HEK293T (cell line): ENCODE measurements around the gene FAM83D.

Source experiments
- CTCF ChIA-PET: fragments of 350-600 bp; formaldehyde crosslinking; extraction: SDS; loops from one replicate; lab custom pipeline; 2021; ENCODE audit warnings: antibody characterized with exemption, inconsistent platforms; lab: Yijun Ruan, JAX
- POLR2A ChIA-PET: fragments of 350-600 bp; formaldehyde crosslinking; extraction: SDS; loops from one replicate; lab custom pipeline; 2020; ENCODE audit warnings: antibody characterized with exemption, inconsistent platforms; lab: Yijun Ruan, JAX
- DNase-seq: peaks from one replicate; pipeline ENCODE4 v3.0.0; 2012; ENCODE audit warnings: mixed read lengths; ENCODE audit errors: extremely low spot score
- ARNT ChIP-seq: fragments of 450-650 bp; IDR thresholded peaks from 2 replicates; pipeline ENCODE4 v1.6.1; 2017; ENCODE audit warnings: mild to moderate bottlenecking
- BHLHE40 ChIP-seq: fragments of 450-650 bp; IDR thresholded peaks from 2 replicates; pipeline ENCODE4 v1.6.1; 2016; ENCODE audit warnings: mild to moderate bottlenecking, moderate library complexity, borderline replicate concordance
- CTBP1 ChIP-seq: fragments of 450-650 bp; IDR thresholded peaks from 2 replicates; pipeline ENCODE4 v1.6.1; 2016; ENCODE audit warnings: borderline replicate concordance
- ELF4 ChIP-seq: fragments of 450-650 bp; IDR thresholded peaks from 2 replicates; pipeline ENCODE4 v1.6.1; 2017; ENCODE audit warnings: antibody characterized with exemption
- FOXA1 ChIP-seq: fragments of 450-650 bp; IDR thresholded peaks from 2 replicates; pipeline ENCODE4 v1.6.1; 2016; ENCODE audit warnings: mild to moderate bottlenecking
- FOXK2 ChIP-seq: fragments of 450-650 bp; IDR thresholded peaks from 2 replicates; pipeline ENCODE4 v1.6.1; 2016; ENCODE audit warnings: mild to moderate bottlenecking
- FOXM1 ChIP-seq: fragments of 450-650 bp; IDR thresholded peaks from 2 replicates; pipeline ENCODE4 v1.6.1; 2017; ENCODE audit warnings: mild to moderate bottlenecking, borderline replicate concordance
- HDGF ChIP-seq: fragments of 450-650 bp; IDR thresholded peaks from 2 replicates; pipeline ENCODE4 v1.6.1; 2017; ENCODE audit warnings: antibody characterized with exemption, borderline replicate concordance
- L3MBTL2 ChIP-seq: fragments of 450-650 bp; conservative IDR thresholded peaks from 2 replicates; pipeline ENCODE4 v1.6.1; 2016; ENCODE audit warnings: mild to moderate bottlenecking
- LEF1 ChIP-seq: fragments of 450-650 bp; IDR thresholded peaks from 2 replicates; pipeline ENCODE4 v1.6.1; 2017; ENCODE audit warnings: mild to moderate bottlenecking, borderline replicate concordance
- NFRKB ChIP-seq: fragments of 450-650 bp; IDR thresholded peaks from 2 replicates; pipeline ENCODE4 v1.6.1; 2016; ENCODE audit warnings: mild to moderate bottlenecking, moderate library complexity
- SP1 ChIP-seq: fragments of 450-650 bp; IDR thresholded peaks from 2 replicates; pipeline ENCODE4 v1.6.1; 2017
- SUZ12 ChIP-seq: fragments of 450-650 bp; IDR thresholded peaks from 2 replicates; pipeline ENCODE4 v1.6.1; 2016; ENCODE audit warnings: mild to moderate bottlenecking
- TARDBP ChIP-seq: fragments of 450-650 bp; IDR thresholded peaks from 2 replicates; pipeline ENCODE4 v1.6.1; 2016
- ZNF384 ChIP-seq: fragments of 450-650 bp; IDR thresholded peaks from 2 replicates; pipeline ENCODE4 v1.6.1; 2016
- TF ChIP-seq, protein P1 (sequence below): fragments of 450-650 bp; IDR thresholded peaks from 2 replicates; pipeline ENCODE4 v1.6.1; 2016

The FAM83D gene, protein sequence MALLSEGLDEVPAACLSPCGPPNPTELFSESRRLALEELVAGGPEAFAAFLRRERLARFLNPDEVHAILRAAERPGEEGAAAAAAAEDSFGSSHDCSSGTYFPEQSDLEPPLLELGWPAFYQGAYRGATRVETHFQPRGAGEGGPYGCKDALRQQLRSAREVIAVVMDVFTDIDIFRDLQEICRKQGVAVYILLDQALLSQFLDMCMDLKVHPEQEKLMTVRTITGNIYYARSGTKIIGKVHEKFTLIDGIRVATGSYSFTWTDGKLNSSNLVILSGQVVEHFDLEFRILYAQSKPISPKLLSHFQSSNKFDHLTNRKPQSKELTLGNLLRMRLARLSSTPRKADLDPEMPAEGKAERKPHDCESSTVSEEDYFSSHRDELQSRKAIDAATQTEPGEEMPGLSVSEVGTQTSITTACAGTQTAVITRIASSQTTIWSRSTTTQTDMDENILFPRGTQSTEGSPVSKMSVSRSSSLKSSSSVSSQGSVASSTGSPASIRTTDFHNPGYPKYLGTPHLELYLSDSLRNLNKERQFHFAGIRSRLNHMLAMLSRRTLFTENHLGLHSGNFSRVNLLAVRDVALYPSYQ

DNA sequence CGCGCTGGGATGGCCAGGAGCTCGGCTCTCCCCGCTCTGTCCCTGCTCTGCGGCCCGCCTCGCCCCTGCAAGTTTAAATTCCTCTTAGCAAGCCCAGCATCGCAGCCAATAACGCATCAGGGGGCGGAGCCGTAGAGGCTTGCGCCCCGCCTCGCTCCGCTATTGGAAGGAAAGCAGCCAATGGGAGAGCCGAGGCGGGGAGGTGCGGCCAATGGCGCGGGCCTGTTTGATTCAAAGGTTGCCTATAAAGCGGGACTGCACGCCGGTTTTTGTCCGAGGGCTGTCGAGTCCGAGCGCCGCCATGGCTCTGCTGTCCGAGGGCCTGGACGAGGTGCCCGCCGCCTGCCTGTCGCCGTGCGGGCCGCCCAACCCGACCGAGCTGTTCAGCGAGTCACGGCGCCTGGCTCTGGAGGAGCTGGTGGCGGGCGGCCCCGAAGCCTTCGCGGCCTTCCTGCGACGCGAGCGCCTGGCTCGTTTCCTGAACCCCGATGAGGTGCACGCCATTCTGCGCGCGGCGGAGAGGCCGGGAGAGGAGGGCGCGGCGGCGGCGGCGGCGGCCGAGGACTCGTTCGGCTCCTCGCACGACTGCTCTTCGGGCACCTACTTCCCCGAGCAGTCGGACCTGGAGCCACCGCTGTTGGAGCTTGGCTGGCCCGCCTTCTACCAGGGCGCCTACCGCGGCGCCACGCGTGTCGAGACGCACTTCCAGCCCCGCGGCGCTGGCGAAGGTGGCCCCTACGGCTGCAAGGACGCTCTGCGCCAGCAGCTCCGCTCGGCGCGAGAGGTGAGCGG lies at the start of gene FAM83D:
TSS of gene FAM83D (plus strand) at position 276 of the 792 bp plus-strand sequence. CDS start at position 302, 26 bp downstream.
- ChIA-PET CTCF (no interaction called here), POLR2A (no interaction called here)
- peak; percentile 98 for DNase-seq
- peak; percentile 100 for TF ChIP-seq FOXM1
- no peak for TF ChIP-seq FOXK2
- TF ChIP-seq SUZ12: no peak
- TF ChIP-seq ELF4: peak; percentile 65
- TF ChIP-seq L3MBTL2: peak; percentile 74; the same call in 1 of the 2 replicates

DNA sequence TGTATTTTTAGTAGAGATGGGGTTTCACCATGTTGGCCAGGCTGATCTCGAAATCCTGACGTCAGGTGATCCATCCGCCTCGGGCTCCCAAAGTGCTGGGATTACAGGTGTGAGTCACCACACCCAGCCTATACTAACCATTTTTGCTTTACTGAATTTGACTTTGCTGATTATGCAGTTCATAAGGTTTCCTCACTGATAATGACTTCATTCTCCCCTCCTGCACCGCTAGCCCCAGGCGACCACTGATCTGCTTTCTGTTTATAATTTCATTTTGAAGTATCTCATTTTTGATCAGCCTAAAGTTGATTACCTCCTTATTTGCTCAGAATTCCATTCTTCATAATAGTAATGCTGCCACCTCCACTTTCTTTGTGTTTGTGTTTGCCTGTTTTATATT lies 48.7 kb upstream of the FAM83D start:
- ChIA-PET CTCF (no interaction called here), POLR2A (no interaction called here)
- no peak for TF ChIP-seq FOXK2
- DNase-seq: no peak

DNA sequence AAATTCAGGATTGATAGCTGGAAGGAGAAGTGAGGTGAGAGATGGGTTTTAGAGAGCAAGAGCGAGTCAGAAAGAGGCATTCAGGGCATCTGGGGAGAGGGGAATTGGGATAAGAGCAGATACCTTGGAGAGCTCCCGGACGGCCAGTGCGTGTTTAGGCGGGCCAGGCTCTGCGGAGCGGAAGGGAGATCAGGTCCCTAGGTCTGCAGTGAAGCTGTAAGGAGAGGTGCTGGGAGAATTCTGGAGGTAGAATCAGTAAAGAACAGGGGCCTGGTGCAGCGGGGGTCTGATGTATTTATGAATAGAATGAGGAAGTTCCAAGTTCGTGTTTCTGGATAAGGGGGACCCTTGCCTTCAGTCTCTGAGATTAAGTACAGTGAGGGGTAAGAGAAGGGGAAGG lies 47.4 kb upstream of the FAM83D start:
- CTCF ChIA-PET: no interaction called here
- POLR2A ChIA-PET: no interaction called here

DNA sequence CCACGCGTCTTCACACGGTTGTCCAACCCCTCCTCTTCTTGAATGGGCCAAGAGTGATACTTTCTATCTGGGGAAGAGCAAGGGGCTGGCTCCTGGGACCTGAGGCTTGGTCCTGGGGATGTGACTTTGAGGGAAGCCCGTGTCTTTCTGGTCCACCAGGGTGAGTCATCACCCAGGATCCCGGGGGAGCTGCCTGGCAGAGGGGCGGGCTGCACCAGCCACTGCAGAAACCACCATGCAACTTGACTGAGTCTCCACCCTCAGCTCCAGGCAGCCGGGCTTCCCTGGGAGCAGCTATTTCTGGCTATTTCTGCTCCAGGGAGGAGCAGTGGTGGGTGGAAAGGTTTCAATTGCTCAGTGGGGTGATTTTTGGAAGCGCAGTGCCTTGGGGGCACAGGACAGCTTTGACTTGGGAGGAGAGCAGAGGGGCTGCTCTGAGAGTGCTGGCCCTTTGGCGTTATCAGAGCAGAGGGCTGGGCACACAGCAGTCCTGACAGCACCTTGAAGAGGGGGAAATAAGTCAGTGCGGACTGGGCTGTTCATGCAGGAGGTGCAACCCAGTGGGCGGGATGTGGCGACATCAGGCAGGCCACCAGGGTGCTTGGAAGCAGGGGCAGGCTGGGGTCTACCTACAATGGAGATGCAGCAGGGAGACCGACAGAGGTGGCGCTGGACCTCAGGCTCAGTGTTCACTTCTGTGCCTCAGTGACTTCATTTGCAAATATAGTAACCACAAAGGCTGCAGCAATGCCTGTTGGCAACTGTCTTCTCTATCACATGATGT lies 45.1 kb upstream of the FAM83D start:
- TF ChIP-seq L3MBTL2 (no peak), FOXM1 (no peak), TARDBP (no peak), CTBP1 (no peak), FOXK2 (no peak), ELF4 (no peak), NFRKB (no peak), LEF1 (no peak), SUZ12 (no peak), FOXA1 (no peak), HDGF (no peak), ZNF384 (no peak), BHLHE40 (no peak), ARNT (no peak), SP1 (no peak)
- TF ChIP-seq, protein P1, sequence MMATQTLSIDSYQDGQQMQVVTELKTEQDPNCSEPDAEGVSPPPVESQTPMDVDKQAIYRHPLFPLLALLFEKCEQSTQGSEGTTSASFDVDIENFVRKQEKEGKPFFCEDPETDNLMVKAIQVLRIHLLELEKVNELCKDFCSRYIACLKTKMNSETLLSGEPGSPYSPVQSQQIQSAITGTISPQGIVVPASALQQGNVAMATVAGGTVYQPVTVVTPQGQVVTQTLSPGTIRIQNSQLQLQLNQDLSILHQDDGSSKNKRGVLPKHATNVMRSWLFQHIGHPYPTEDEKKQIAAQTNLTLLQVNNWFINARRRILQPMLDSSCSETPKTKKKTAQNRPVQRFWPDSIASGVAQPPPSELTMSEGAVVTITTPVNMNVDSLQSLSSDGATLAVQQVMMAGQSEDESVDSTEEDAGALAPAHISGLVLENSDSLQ: no peak
- no peak for DNase-seq
- ChIA-PET CTCF (interaction anchor here (0.6 to 1.6 kb wide), 2 partner anchors 8 to 12 kb away, joined by 3 to 4 read pairs; no protein-coding TSS in a partner anchor), POLR2A (no interaction called here)

More for the DNA sequence above, 47.4 kb upstream of the FAM83D start:
- TF ChIP-seq TARDBP (no peak), FOXK2 (no peak), BHLHE40 (no peak), SUZ12 (no peak), NFRKB (no peak), L3MBTL2 (no peak), ZNF384 (no peak), CTBP1 (no peak), LEF1 (no peak), ARNT (no peak), FOXM1 (no peak), HDGF (no peak), SP1 (no peak), ELF4 (no peak), FOXA1 (no peak)
- TF ChIP-seq, protein P1: no peak
- DNase-seq: peak; percentile 40

DNA sequence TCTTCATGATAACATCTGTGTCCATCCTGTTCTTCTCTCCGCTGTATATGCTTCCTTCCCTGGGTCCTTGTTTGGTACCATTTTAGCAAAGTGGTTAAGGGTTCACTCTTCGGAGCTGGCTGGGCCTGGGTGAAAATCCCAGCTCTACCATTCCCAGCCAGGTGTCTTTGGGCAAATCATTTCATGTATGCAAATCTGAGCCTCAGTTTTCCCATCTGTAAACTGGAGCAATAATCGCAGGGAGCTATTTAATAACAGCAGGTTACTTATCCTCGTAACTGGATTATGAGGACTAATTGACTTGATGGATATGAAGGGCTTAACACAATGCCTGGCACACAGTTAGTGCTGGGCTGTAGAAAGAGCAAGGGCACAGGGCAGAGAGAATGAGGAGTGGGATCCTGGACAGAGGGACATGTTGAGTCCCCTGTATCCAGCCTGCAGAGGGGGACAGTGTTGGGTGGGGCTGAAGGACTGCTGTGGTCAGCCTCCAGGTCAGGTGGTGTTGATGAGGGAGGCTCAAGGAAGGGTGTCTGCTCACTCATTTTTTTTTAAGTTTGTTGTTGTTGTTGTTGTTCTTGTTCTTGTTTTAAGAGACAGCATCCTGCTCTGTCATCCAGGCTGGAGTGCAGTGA lies 44.3 kb upstream of the FAM83D start:
- no peak for DNase-seq
- CTCF ChIA-PET: interaction anchor here (0.6 kb wide), 1 partner anchor 94 kb away, joined by 4 read pairs; no protein-coding TSS in a partner anchor
- TF ChIP-seq LEF1 (no peak), ELF4 (no peak), SUZ12 (no peak), NFRKB (no peak), L3MBTL2 (no peak)
- POLR2A ChIA-PET: no interaction called here

DNA sequence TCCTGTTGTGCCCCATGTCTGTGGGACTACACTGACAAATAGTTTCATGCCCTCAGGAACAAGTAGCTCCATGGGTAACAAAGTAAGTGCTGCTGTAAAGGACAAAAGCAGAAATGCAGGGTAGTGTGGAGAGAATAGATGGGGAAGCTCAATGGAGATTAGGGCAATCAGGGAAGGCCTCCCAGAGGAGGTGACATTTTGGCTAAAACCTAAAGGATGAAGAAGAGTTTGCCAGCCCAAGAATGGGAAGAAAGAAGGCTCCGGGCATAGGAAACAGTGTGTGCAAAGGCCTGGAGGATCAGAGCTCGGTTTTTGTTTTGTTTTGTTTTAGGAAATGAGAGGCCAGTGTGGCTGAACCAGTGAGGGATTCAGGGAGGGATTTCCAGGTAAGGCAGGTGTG lies 43.6 kb upstream of the FAM83D start:
- TF ChIP-seq CTBP1: no peak
- TF ChIP-seq HDGF: no peak
- TF ChIP-seq ELF4: no peak
- TF ChIP-seq NFRKB: no peak
- no peak for TF ChIP-seq LEF1
- TF ChIP-seq SUZ12: no peak
- no peak for TF ChIP-seq ZNF384
- TF ChIP-seq FOXA1: no peak
- TF ChIP-seq L3MBTL2: no peak
- no peak for TF ChIP-seq TARDBP
- ChIA-PET POLR2A (no interaction called here), CTCF (interaction anchor here (0.6 kb wide), 1 partner anchor 95 kb away, joined by 4 read pairs; no protein-coding TSS in a partner anchor)
- DNase-seq: no peak
